Gastroesophageal sphincter (tissue), 4 donors: ENCODE data around the gene ZNF546. TPM values are rescaled to one million over a fixed set of nuclear protein-coding genes. Genes with fewer than 3 reads are reported as not detected.
"Not testable (repeated sequence)": the region's sequence is repeated elsewhere in the genome, so short reads cannot be mapped to it uniquely, and the experiment has no call there.

Experiments
- ATAC-seq: fragments of 150-250 bp; one replicate; pipeline ENCODE4 v1.9.1; 2016; ENCODE audit warnings: mild to moderate bottlenecking, moderate library complexity
- H3K27ac ChIP-seq, 4 donors: fragments of 200-600 bp; sonication (generic) in 3 of 4; 1 replicate in 3 of 4; 2 replicates in 1 of 4; pipeline ENCODE4 v1.5.1; 2016 to 2019
- H3K27me3 ChIP-seq: fragments of 200-600 bp; sonication (generic); one replicate; pipeline ENCODE4 v1.5.1; 2019
- H3K36me3 ChIP-seq, 2 donors: fragments of 200-600 bp; sonication (generic); one replicate each; pipeline ENCODE4 v1.5.1; 2019; ENCODE audit warnings: control low read depth in 1 of 2
- H3K4me1 ChIP-seq, 3 donors: fragments of 200-600 bp; sonication (generic); 1 replicate in 2 of 3; 2 replicates in 1 of 3; pipeline ENCODE4 v1.5.1; 2016 to 2019; ENCODE audit warnings: control low read depth in 2 of 3
- H3K4me3 ChIP-seq, 2 donors: fragments of 200-600 bp; sonication (generic); one replicate each; pipeline ENCODE4 v1.5.1; 2019; ENCODE audit warnings: mild to moderate bottlenecking in 1 of 2, moderate library complexity in 1 of 2
- H3K9me3 ChIP-seq, 3 donors: fragments of 200-600 bp; sonication (generic); one replicate each; pipeline ENCODE4 v1.5.1; 2017 to 2019; ENCODE audit warnings: control low read depth in 2 of 3
- CTCF ChIP-seq, 4 experiments: fragments of 200-600 bp in 2 of 4; fragments of 450-650 bp in 2 of 4; sonication (generic) in 1 of 4; IDR thresholded peaks; one replicate each; pipeline ENCODE4 v1.5.1; 2017 to 2019; ENCODE audit warnings: antibody characterized with exemption in 4 of 4, mild to moderate bottlenecking in 2 of 4, moderate library complexity in 2 of 4
- EP300 ChIP-seq: sonication (generic); formaldehyde crosslinking; IDR thresholded peaks from one replicate; pipeline ENCODE4 v1.6.1; 2017; ENCODE audit warnings: antibody characterized with exemption, mild to moderate bottlenecking
- POLR2A ChIP-seq, 2 donors: fragments of 450-650 bp; IDR thresholded peaks; one replicate each; pipeline ENCODE4 v1.6.1; 2017; ENCODE audit warnings: antibody characterized with exemption in 2 of 2, mild to moderate bottlenecking in 2 of 2, moderate library complexity in 1 of 2
- POLR2AphosphoS5 ChIP-seq: sonication (generic); formaldehyde crosslinking; IDR thresholded peaks from one replicate; pipeline ENCODE4 v1.6.1; 2017; ENCODE audit warnings: antibody characterized with exemption
- WGBS, 2 donors: methylation state at CpG; one replicate each; pipeline ENCODE4 v1.1.5; 2018; ENCODE audit warnings: low coverage in 1 of 2; 5-methylcytosine and 5-hydroxymethylcytosine counted together
- total RNA-seq, 4 donors: library from RNA; depleted of rRNA; stranded (reverse); fragments of >200 nt; gene quantifications; one replicate each; pipeline ENCODE4 v1.1.0, GENCODE V29; 2016

The ZNF546 gene
- total RNA-seq, 4 donors from 2014 or later: 5.2 to 17.7 (median 7.5) TPM

GRCh38 chr19:39953915-39954314 is 42.9 kb upstream of the ZNF546 start:
- no peak for ATAC-seq
- peaks cover under 1% of the 10 kb centered on the region for H3K27me3 ChIP-seq
- H3K9me3 ChIP-seq: no peaks in the 10 kb centered on the region
- H3K36me3 ChIP-seq: no peaks in the 10 kb centered on the region
- no peak overlapping the region for H3K27ac ChIP-seq
- 82 to 85% methylated on average over 4 to 7 of the region's 7 CpGs for WGBS, 2 donors
- H3K4me1 ChIP-seq: no peaks in the 10 kb centered on the region
- no peak overlapping the region for H3K4me3 ChIP-seq
- TF ChIP-seq EP300: no peak
- TF ChIP-seq POLR2AphosphoS5: no peak
- TF ChIP-seq POLR2A (IDR thresholded peaks at IDR 0.05): no peak
- TF ChIP-seq CTCF (IDR thresholded peaks at IDR 0.05): no peak

- peaks cover 11% of the 10 kb centered on the region for H3K27me3 ChIP-seq
- H3K4me1 ChIP-seq, ATAC-seq, H3K36me3 ChIP-seq, H3K27ac ChIP-seq, H3K4me3 ChIP-seq, H3K9me3 ChIP-seq: not testable (repeated sequence)
- 72% methylated on average over 4 of the region's 5 CpGs; no CpG with 5 or more reads in 1 of the 2 donors for WGBS, 2 donors
Measured at GRCh38 chr19:39957886-39958285, 39.0 kb upstream of the ZNF546 start.

- WGBS, 2 donors: 88 to 100% methylated on average over 1 to 3 of the region's 3 CpGs
Measured at GRCh38 chr19:39958942-39959341, 37.9 kb upstream of the ZNF546 start.

GRCh38 chr19:39959407-39959806 is 37.5 kb upstream of the ZNF546 start:
- H3K4me3 ChIP-seq, ATAC-seq, H3K4me1 ChIP-seq, H3K36me3 ChIP-seq, H3K27ac ChIP-seq, H3K9me3 ChIP-seq: not testable (repeated sequence)
- 40 to 53% methylated on average over 1 to 10 of the region's 13 CpGs for WGBS, 2 donors
- H3K27me3 ChIP-seq: peaks cover 11% of the 10 kb centered on the region

More at GRCh38 chr19:39958942-39959341, 37.9 kb upstream of the ZNF546 start:
- not testable (repeated sequence) for H3K4me3 ChIP-seq, H3K9me3 ChIP-seq, H3K27ac ChIP-seq, ATAC-seq, H3K36me3 ChIP-seq, H3K4me1 ChIP-seq
- H3K27me3 ChIP-seq: peaks cover 11% of the 10 kb centered on the region

GRCh38 chr19:39963898-39964297 is 33.0 kb upstream of the ZNF546 start:
- WGBS, 2 donors: 66 to 90% methylated on average over 2 of the region's 3 CpGs
- Histone ChIP-seq H3K27ac (no peak overlapping the region), H3K36me3 (no peaks in the 10 kb centered on the region), H3K27me3 (peaks cover 11% of the 10 kb centered on the region), H3K4me1 (no peaks in the 10 kb centered on the region), H3K9me3 (no peaks in the 10 kb centered on the region), H3K4me3 (no peak overlapping the region)
- ATAC-seq: no peak
- no peak for TF ChIP-seq POLR2A (IDR thresholded peaks at IDR 0.05)
- TF ChIP-seq CTCF (IDR thresholded peaks at IDR 0.05): no peak
- no peak for TF ChIP-seq EP300
- TF ChIP-seq POLR2AphosphoS5: no peak

GRCh38 chr19:39966617-39967016 is 30.2 kb upstream of the ZNF546 start:
- ATAC-seq: no peak
- no peaks in the 10 kb centered on the region for H3K27me3 ChIP-seq
- H3K9me3 ChIP-seq: no peaks in the 10 kb centered on the region
- peaks cover 0 to 17% (median under 1%) of the 10 kb centered on the region in 3 donors for H3K4me1 ChIP-seq
- H3K36me3 ChIP-seq: no peaks in the 10 kb centered on the region
- H3K4me3 ChIP-seq: no peak overlapping the region
- H3K27ac ChIP-seq: no peak overlapping the region
- 82 to 87% methylated on average over 3 to 6 of the region's 6 CpGs for whole genome bisulfite sequencing, 2 donors
- TF ChIP-seq POLR2AphosphoS5 (no peak), EP300 (no peak), CTCF (IDR thresholded peaks at IDR 0.05) (no peak), POLR2A (IDR thresholded peaks at IDR 0.05) (no peak)

- Histone ChIP-seq H3K4me3 (no peak overlapping the region), H3K4me1 (peaks cover 0 to 26% (median 8%) of the 10 kb centered on the region in 3 donors), H3K27ac (no peak overlapping the region), H3K27me3 (no peaks in the 10 kb centered on the region), H3K9me3 (no peaks in the 10 kb centered on the region), H3K36me3 (peaks cover 0 to 5% of the 10 kb centered on the region in 2 donors)
- TF ChIP-seq EP300: no peak
- TF ChIP-seq POLR2A (IDR thresholded peaks at IDR 0.05): no peak
- no peak for TF ChIP-seq CTCF (IDR thresholded peaks at IDR 0.05)
- no peak for TF ChIP-seq POLR2AphosphoS5
- no peak for ATAC-seq
- 71 to 88% methylated on average over 1 to 9 of the region's 9 CpGs for whole genome bisulfite sequencing, 2 donors
Measured at GRCh38 chr19:39967561-39967960, 29.3 kb upstream of the ZNF546 start.
